ENCODE data around the gene UGT1A10.

The UGT1A10 gene

DNA sequence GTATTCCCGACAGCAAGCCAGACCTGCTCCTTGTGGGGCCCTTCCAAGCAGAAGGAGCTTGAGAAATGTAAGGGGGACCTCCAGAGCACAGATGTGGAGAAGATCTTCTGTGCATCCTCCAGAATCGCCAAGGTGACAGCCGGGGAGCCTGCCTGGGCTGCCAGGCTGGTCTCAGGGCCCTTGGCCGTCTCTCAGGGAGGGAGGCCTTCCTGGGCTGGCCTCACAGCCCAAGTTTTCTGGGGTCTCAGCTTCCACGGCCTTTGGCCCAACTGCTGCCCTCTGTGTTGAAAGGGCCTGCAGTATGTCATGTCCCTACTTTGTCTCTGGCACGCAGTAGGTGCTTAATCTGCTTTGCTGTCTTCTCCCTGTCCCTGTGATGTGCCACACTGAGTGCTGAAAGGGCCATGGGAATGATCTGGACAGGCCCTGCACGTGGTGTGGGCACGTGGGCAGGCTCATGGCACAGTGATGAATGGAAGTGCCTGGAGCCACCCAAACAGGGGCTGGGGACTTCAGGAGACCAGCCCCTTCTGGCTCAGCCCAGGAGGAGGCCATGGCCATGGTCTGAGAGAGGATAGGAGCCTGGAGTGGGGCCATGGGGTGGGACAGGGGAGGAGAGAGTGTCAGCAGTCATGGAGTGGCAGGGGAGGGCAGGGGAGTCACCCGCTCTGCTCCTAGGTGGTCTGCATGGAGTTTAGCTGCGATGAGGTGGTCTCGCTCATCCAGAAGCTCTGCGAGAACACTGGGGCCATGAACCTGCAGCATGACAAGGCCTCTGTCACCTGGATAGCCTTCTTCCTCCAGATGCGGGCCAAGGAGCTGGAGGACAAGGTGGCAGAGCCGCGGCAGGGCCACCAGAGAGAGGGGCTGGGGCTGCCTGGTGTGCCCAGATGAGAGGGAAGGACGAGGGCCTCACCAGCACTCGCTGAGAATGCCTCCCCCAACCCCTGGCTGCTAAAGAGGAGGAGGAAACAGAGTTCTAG lies 182.7 kb downstream of the UGT1A10 start:
- Histone ChIP-seq H3K27ac (no peak overlapping the region), H3K4me1 (ENCODE audit: control insufficient read depth in 1 of 2, insufficient read depth in 1 of 2, low read depth in 1 of 2, low read length in 1 of 2) (no peaks in the 10 kb centered on the region), H3K4me3 (ENCODE audit: low read depth in 1 of 2, low read length in 1 of 2) (no peak overlapping the region), H3K36me3 (no peaks in the 10 kb centered on the region), H3K9me3 (no peaks in the 10 kb centered on the region), H3K27me3 (peaks cover 8% of the 10 kb centered on the region)
- TF ChIP-seq, protein P1, sequence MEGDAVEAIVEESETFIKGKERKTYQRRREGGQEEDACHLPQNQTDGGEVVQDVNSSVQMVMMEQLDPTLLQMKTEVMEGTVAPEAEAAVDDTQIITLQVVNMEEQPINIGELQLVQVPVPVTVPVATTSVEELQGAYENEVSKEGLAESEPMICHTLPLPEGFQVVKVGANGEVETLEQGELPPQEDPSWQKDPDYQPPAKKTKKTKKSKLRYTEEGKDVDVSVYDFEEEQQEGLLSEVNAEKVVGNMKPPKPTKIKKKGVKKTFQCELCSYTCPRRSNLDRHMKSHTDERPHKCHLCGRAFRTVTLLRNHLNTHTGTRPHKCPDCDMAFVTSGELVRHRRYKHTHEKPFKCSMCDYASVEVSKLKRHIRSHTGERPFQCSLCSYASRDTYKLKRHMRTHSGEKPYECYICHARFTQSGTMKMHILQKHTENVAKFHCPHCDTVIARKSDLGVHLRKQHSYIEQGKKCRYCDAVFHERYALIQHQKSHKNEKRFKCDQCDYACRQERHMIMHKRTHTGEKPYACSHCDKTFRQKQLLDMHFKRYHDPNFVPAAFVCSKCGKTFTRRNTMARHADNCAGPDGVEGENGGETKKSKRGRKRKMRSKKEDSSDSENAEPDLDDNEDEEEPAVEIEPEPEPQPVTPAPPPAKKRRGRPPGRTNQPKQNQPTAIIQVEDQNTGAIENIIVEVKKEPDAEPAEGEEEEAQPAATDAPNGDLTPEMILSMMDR (IDR thresholded peaks at IDR 0.05) = no peak

DNA sequence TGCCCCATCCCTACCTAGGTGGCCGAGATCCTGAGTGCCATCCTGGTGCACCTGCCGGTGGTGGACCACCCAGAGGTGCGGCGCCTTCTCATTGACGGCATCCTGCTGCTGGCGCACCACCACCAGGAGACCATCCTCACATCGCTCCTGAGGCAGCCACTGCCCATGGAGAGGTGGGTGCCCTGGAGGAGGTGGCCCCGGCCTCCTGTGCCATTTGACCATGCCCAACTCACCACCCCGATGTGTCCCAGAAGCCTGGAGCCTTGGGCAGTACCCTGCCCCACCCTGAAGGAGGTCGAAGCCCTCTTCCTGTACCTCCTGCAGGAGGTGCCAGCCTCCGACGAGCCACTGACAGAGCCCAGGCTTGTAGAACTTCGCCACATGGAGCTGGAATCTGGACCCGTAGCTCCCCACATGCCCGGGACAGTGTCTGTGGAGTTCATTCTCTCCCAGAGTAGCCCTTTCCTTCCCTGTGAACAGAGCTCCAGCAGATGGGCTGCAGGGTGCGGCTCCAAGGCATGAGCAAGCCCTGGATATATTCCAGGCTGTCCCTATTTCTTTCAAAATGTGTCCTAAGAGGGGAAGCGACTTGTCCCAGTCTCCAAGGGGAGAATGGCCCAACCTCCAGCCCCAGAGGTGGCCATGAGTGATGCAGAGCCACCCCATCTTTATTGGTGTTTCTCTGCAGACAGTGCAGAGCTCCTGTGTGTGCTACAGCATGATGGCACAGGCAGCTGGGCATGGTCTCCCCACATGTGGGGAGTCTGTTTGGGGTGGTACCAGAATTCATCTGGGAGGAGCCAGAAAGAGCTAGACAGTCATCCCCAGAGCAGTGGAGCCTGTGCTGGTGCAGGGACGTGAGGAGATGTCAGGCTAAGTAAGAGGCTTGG lies 183.9 kb downstream of the UGT1A10 start:
- no peaks in the 10 kb centered on the region for H3K36me3 ChIP-seq
- TF ChIP-seq, protein P1 (IDR thresholded peaks at IDR 0.05) = no peak
- H3K27me3 ChIP-seq = no peaks in the 10 kb centered on the region

DNA sequence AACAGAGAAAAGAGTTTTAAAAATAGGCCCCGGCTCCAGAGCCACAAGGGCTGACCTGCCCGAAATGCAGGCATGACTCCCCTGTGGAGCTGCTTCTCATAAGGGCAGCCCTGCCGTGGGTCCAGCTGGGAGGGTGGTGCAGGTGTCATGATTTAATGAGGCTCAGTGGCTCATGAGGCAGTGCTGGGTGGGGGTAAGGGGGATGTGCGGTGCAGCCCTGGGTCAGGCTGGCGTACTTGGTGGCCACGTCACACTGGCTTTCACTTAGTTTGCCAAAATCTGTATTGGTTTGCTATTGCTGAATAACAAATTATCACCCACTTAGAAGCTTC lies 184.5 kb downstream of the UGT1A10 start:
- H3K36me3 ChIP-seq = no peaks in the 10 kb centered on the region

More for the DNA sequence above, 183.9 kb downstream of the UGT1A10 start:
- Histone ChIP-seq H3K4me3 (ENCODE audit: low read depth in 1 of 2, low read length in 1 of 2) (no peak overlapping the region), H3K4me1 (ENCODE audit: control insufficient read depth in 1 of 2, insufficient read depth in 1 of 2, low read depth in 1 of 2, low read length in 1 of 2) (no peaks in the 10 kb centered on the region), H3K27ac (no peak overlapping the region), H3K9me3 (no peaks in the 10 kb centered on the region)

DNA sequence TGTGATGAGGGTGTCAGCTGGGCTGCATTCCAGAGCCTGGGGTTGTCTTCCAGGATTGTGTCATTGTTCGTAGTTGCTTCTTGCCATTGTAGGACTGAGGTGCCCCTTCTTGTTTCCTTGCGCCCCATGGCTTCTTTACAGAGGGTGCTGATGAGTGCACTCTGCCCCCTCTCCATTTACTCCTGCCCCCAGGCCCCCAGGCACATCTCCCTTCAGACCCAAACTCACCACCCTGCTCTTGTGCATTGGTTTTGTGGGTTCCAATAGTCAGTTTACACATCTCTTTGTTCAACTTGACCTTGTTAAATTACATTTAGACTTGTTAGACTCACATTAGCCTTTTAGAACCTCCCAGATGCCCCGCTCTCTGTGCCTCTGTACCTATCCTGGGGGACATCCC lies 184.9 kb downstream of the UGT1A10 start:
- H3K4me3 ChIP-seq (ENCODE audit: low read depth in 1 of 2, low read length in 1 of 2) = no peak overlapping the region
- H3K4me1 ChIP-seq (ENCODE audit: control insufficient read depth in 1 of 2, insufficient read depth in 1 of 2, low read depth in 1 of 2, low read length in 1 of 2) = no peaks in the 10 kb centered on the region
- H3K27me3 ChIP-seq = no peaks in the 10 kb centered on the region
- no peaks in the 10 kb centered on the region for H3K36me3 ChIP-seq
- H3K27ac ChIP-seq = no peak overlapping the region
- no peaks in the 10 kb centered on the region for H3K9me3 ChIP-seq
- TF ChIP-seq, protein P1 (IDR thresholded peaks at IDR 0.05) = no peak

More for the DNA sequence above, 184.5 kb downstream of the UGT1A10 start:
- Histone ChIP-seq H3K4me3 (ENCODE audit: low read depth in 1 of 2, low read length in 1 of 2) (no peak overlapping the region), H3K4me1 (ENCODE audit: control insufficient read depth in 1 of 2, insufficient read depth in 1 of 2, low read depth in 1 of 2, low read length in 1 of 2) (no peaks in the 10 kb centered on the region), H3K27me3 (no peaks in the 10 kb centered on the region), H3K27ac (no peak overlapping the region), H3K9me3 (no peaks in the 10 kb centered on the region)
- TF ChIP-seq, protein P1 (IDR thresholded peaks at IDR 0.05) = no peak

DNA sequence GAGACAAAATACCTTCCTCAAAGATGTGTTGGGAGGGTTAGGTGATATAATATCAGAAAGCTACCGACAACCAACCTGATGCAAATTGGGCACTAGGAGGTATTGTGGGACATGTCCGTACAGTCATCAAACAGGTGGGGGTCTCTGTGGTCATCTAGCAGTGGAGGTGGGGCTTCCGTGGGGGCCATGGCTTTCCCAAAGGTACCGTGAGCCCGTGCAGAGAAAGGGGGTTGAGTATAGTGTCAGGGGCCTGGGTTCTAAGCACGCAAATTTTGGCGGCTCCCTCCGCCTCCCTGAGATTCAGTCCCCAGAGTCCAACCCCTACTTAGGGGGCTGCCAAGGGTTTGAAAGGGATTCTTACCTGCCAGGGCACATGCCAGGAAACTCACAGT lies 185.5 kb downstream of the UGT1A10 start:
- no peaks in the 10 kb centered on the region for H3K9me3 ChIP-seq
- H3K4me3 ChIP-seq (ENCODE audit: low read depth in 1 of 2, low read length in 1 of 2) = no peak overlapping the region
- no peaks in the 10 kb centered on the region for H3K27me3 ChIP-seq
- no peaks in the 10 kb centered on the region for H3K36me3 ChIP-seq
- TF ChIP-seq, protein P1 (IDR thresholded peaks at IDR 0.05) = no peak
- H3K27ac ChIP-seq = no peak overlapping the region
- H3K4me1 ChIP-seq (ENCODE audit: control insufficient read depth in 1 of 2, insufficient read depth in 1 of 2, low read depth in 1 of 2, low read length in 1 of 2) = no peaks in the 10 kb centered on the region
